ENCODE results near the gene RRN3.
"Not testable (repeated sequence)": the region's sequence is repeated elsewhere in the genome, so short reads cannot be mapped to it uniquely, and the experiment has no call there.

GRCh38 chr16:15021429-15021828, 72.6 kb downstream of the RRN3 start:
- not testable (repeated sequence) for TF ChIP-seq CTCF (IDR thresholded peaks at IDR 0.05; ENCODE audit: borderline replicate concordance, extremely low read depth, low read length, poor library complexity, severe bottlenecking); EZH2 (IDR thresholded peaks at IDR 0.05; ENCODE audit: borderline replicate concordance, low read depth, low read length, severe bottlenecking)
